Brain microvascular endothelial cell (primary cell): ENCODE measurements around the gene PARPBP.
"Not testable (repeated sequence)": the region's sequence is repeated elsewhere in the genome, so short reads cannot be mapped to it uniquely, and the experiment has no call there.

Experiments used
- DNase-seq: peaks from one replicate; pipeline ENCODE4 v3.0.0-alpha.2; 2020
- H3K27ac ChIP-seq: fragments of 250-450 bp; sonication (Bioruptor Pico); 2 replicates; pipeline ENCODE4 v1.5.1; 2020; ENCODE audit warnings: mild to moderate bottlenecking, moderate library complexity
- H3K27me3 ChIP-seq: fragments of 250-450 bp; sonication (Bioruptor Pico); replicated peaks from 2 replicates; pipeline ENCODE4 v1.5.1; 2020; ENCODE audit warnings: mild to moderate bottlenecking
- H3K36me3 ChIP-seq: fragments of 250-450 bp; sonication (Bioruptor Pico); replicated peaks from 2 replicates; pipeline ENCODE4 v1.5.1; 2020; ENCODE audit warnings: mild to moderate bottlenecking
- H3K4me3 ChIP-seq: 2 replicates; pipeline ENCODE4 v1.5.1; 2011; ENCODE audit warnings: low read depth, mild to moderate bottlenecking, control low read depth, low read length, moderate library complexity
- CTCF ChIP-seq: IDR thresholded peaks from 2 replicates; pipeline ENCODE4 v1.5.1; 2011; ENCODE audit warnings: low read depth, mild to moderate bottlenecking, moderate library complexity, low read length, control low read depth, inconsistent platforms; ENCODE audit errors: missing control alignments
- in situ Hi-C: cut with HindIII; loops from 2 replicates; pipeline ENCODE4 v1.10.0; 2017; ENCODE audit warnings: low sequenced_read_pairs, low pct_ligation_motif_present

Gene PARPBP

DNA sequence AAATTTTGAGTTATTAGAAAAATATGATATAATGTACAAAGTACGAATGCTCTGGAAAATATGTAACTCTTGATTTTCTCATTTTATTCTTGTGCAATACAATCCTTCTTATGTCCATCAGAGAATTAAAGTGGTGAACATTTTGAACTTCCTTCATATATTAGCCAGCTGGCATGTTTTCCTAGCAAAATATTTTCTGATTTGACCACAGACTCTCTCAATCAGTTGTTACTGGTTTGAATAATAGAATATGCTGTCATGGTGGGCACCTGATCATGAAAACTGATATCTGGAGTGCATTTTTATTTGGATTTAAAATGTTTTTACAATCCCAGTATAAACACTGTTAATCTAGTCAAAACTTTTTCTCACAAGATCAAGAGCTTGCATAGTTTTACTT is 24.2 kb downstream of the PARPBP start:
- no peak for TF ChIP-seq CTCF
- DNase-seq, result no peak
- no peak overlapping the region for H3K4me3 ChIP-seq
- H3K36me3 ChIP-seq, result no peaks in the 10 kb centered on the region
- in situ Hi-C loops, result no loop called here
- no peaks in the 10 kb centered on the region for H3K27me3 ChIP-seq
- H3K27ac ChIP-seq, result no peak overlapping the region

- H3K36me3 ChIP-seq, H3K4me3 ChIP-seq, DNase-seq, H3K27me3 ChIP-seq, H3K27ac ChIP-seq, in situ Hi-C loops: not testable (repeated sequence)
These were observed 27.1 kb downstream of the PARPBP start for GRCh38 chr12:102147062-102147587.

- in situ Hi-C loops, H3K36me3 ChIP-seq, DNase-seq, H3K27me3 ChIP-seq, H3K4me3 ChIP-seq, H3K27ac ChIP-seq: not testable (repeated sequence)
These were observed 35.2 kb downstream of the PARPBP start for GRCh38 chr12:102155206-102155605.

DNA sequence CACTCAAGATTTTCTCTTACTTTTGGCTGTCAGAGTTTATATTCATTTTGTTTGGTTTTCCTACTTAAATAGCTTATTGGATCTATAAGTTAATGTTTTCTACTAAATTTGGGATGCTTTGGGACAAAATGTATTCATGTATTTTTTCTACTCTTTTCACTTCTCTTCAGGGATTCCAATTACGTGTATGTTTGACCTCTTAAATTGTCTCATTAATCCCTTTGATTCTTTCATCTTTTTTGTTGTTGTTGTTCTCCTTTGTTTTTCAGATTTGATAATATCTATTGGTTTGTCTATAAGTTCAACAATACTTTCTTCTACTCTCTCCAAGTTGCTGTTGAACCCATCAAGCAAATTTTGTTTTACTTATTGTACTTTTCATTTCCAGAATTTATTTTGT is 43.4 kb downstream of the PARPBP start:
- Histone ChIP-seq H3K4me3 (no peak overlapping the region), H3K36me3 (no peaks in the 10 kb centered on the region), H3K27ac (no peak overlapping the region), H3K27me3 (no peaks in the 10 kb centered on the region)
- in situ Hi-C loops, result no loop called here
- DNase-seq, result no peak
- TF ChIP-seq CTCF, result no peak

DNA sequence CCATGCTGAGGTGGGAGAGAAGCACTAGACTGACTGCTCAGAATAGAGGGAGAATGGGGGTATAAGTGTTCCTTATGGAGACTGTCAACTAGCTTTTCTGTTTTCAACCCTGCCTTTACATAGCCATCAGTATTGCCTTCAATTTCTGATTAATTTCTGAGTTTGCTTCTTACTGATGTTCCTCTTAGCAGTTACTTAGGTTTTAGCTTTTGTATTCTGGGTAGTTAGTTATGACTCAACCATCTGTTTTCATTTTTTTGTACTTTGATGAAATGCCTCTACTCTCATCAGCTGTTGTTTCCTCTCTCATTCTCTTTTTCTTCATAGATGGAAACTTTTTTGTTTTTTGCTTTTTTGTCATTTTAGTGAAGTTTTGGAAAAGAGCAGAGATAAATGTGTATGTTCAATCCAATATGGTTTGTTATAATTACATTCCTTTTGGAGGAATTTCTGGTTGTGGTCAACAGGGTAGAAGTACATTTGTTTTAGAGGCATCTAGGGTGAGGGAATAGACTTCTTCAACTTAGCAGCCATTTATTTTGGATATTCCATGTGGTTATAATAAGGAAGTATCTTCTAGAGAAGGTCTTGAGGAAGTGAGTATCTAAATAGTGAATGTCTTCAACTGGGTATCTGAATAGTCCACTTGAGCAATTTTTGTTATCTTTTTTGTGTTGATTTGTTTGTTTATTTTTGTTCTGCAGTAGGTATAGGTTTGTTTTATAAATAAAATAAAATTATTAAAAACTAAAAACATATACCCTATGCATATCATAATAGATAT is 48.0 kb downstream of the PARPBP start:
- H3K27ac ChIP-seq, result no peak overlapping the region
- no peaks in the 10 kb centered on the region for H3K27me3 ChIP-seq
- no peaks in the 10 kb centered on the region for H3K36me3 ChIP-seq
- no peak for DNase-seq
- in situ Hi-C loops, result no loop called here
- H3K4me3 ChIP-seq, result no peak overlapping the region
- no peak for TF ChIP-seq CTCF

DNA sequence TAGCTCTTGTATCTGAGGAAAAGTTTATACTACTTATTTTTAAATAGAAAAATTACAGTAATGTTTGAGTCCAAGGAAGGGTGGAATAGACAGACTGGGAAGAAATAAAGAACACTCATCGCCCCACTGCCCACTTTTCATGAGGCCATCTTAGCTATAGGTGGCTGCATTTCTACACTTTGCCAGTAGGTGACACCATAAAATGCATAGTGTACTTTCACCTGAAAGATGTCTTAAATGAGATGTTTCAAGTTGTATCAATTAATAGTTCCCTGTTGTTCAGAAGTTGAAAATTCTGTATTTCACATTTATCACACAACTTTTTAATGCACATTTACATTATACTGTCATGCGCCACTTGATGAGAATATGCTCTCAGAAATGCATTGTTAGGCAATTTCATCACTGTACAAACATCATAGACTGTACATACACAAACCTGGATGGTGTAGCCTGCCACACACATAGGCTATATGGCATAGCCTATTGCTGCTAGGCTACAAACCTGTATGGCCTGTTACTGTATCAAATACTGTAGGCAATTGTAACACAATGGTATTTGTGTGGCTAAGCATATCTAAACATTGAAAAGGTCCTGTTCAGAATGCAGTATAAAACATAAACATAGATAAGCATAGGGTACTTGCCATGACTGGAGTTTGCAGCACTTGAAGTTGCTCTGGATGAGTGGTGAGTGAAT is 50.1 kb downstream of the PARPBP start:
- no peaks in the 10 kb centered on the region for H3K36me3 ChIP-seq
- no peak overlapping the region for H3K27ac ChIP-seq
- no peaks in the 10 kb centered on the region for H3K27me3 ChIP-seq
- TF ChIP-seq CTCF, result peak; percentile 75
- H3K4me3 ChIP-seq, result no peak overlapping the region
- peak; percentile 20 for DNase-seq
- in situ Hi-C loops, result no loop called here
